GM21390 (cell line): ENCODE results near the gene RNF213.
"Not testable (repeated sequence)": the region's sequence is repeated elsewhere in the genome, so short reads cannot be mapped to it uniquely, and the experiment has no call there.

ENCODE experiments used
- ATAC-seq: cut with Tn5 transposase; IDR thresholded peaks from one replicate; pipeline ENCODE4 v1.9.1; 2021; ENCODE audit not compliant: unreplicated experiment

The RNF213 gene

GRCh38 chr17:80267391-80267790, 6.7 kb downstream of the RNF213 start:
- ATAC-seq, result no peak

- no peak for ATAC-seq
Measured at GRCh38 chr17:80268427-80268826, 7.8 kb downstream of the RNF213 start.

GRCh38 chr17:80269405-80269807, 8.8 kb downstream of the RNF213 start:
- ATAC-seq, result no peak

- ATAC-seq, result no peak
Measured at GRCh38 chr17:80270104-80270503, 9.5 kb downstream of the RNF213 start.

GRCh38 chr17:80270836-80271235, 10.2 kb downstream of the RNF213 start:
- no peak for ATAC-seq

- no peak for ATAC-seq
Measured at GRCh38 chr17:80272366-80272765, 11.7 kb downstream of the RNF213 start.

- ATAC-seq, result no peak
Measured at GRCh38 chr17:80274331-80274730, 13.7 kb downstream of the RNF213 start.

- no peak for ATAC-seq
Measured at GRCh38 chr17:80274871-80275449, 14.3 kb downstream of the RNF213 start.

GRCh38 chr17:80275857-80276256, 15.2 kb downstream of the RNF213 start:
- not testable (repeated sequence) for ATAC-seq

- no peak for ATAC-seq
Measured at GRCh38 chr17:80277751-80278671, 17.4 kb downstream of the RNF213 start.

GRCh38 chr17:80279895-80280294, 19.2 kb downstream of the RNF213 start:
- no peak for ATAC-seq

GRCh38 chr17:80281516-80281915, 20.9 kb downstream of the RNF213 start:
- no peak for ATAC-seq

- ATAC-seq, result no peak
Measured at GRCh38 chr17:80283116-80283852, 22.6 kb downstream of the RNF213 start.

GRCh38 chr17:80284631-80285030, 24.0 kb downstream of the RNF213 start:
- ATAC-seq, result no peak

GRCh38 chr17:80285237-80285920, 24.7 kb downstream of the RNF213 start:
- no peak for ATAC-seq

GRCh38 chr17:80286638-80286960, 25.9 kb downstream of the RNF213 start:
- ATAC-seq, result no peak

GRCh38 chr17:80287038-80287437, 26.4 kb downstream of the RNF213 start:
- ATAC-seq, result no peak

- ATAC-seq, result no peak
Measured at GRCh38 chr17:80287806-80288567, 27.3 kb downstream of the RNF213 start.

- ATAC-seq, result no peak
Measured at GRCh38 chr17:80289616-80290015, 29.0 kb downstream of the RNF213 start.

GRCh38 chr17:80290156-80290555, 29.5 kb downstream of the RNF213 start:
- ATAC-seq, result no peak

- ATAC-seq, result no peak
Measured at GRCh38 chr17:80291260-80291659, 30.6 kb downstream of the RNF213 start.
